Mucosa of stomach (tissue), 1 donor: ENCODE data around the gene TMEM170A.
"Not testable (repeated sequence)": the region's sequence is repeated elsewhere in the genome, so short reads cannot be mapped to it uniquely, and the experiment has no call there.

Experiments
- H3K27me3 ChIP-seq: one replicate; pipeline ENCODE4 v1.7.0; 2013; ENCODE audit warnings: mild to moderate bottlenecking, low read length; ENCODE audit not compliant: control insufficient read depth, insufficient read depth
- H3K36me3 ChIP-seq: one replicate; pipeline ENCODE4 v1.7.0; 2013; ENCODE audit warnings: low read length; ENCODE audit not compliant: control insufficient read depth, insufficient read depth
- H3K4me1 ChIP-seq: one replicate; pipeline ENCODE4 v1.7.0; 2013; ENCODE audit warnings: mild to moderate bottlenecking, low read length; ENCODE audit not compliant: control insufficient read depth, insufficient read depth
- H3K4me3 ChIP-seq: one replicate; pipeline ENCODE4 v1.7.0; 2013; ENCODE audit warnings: low read length
- H3K9ac ChIP-seq: one replicate; pipeline ENCODE4 v1.7.0; 2013; ENCODE audit warnings: mild to moderate bottlenecking, low read length, moderate library complexity
- H3K9me3 ChIP-seq: one replicate; pipeline ENCODE4 v1.7.0; 2013; ENCODE audit warnings: mild to moderate bottlenecking, low read length, moderate library complexity; ENCODE audit not compliant: control insufficient read depth
- donor health status: Pancreatic carcinoma.

The TMEM170A gene, protein sequence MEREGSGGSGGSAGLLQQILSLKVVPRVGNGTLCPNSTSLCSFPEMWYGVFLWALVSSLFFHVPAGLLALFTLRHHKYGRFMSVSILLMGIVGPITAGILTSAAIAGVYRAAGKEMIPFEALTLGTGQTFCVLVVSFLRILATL

DNA sequence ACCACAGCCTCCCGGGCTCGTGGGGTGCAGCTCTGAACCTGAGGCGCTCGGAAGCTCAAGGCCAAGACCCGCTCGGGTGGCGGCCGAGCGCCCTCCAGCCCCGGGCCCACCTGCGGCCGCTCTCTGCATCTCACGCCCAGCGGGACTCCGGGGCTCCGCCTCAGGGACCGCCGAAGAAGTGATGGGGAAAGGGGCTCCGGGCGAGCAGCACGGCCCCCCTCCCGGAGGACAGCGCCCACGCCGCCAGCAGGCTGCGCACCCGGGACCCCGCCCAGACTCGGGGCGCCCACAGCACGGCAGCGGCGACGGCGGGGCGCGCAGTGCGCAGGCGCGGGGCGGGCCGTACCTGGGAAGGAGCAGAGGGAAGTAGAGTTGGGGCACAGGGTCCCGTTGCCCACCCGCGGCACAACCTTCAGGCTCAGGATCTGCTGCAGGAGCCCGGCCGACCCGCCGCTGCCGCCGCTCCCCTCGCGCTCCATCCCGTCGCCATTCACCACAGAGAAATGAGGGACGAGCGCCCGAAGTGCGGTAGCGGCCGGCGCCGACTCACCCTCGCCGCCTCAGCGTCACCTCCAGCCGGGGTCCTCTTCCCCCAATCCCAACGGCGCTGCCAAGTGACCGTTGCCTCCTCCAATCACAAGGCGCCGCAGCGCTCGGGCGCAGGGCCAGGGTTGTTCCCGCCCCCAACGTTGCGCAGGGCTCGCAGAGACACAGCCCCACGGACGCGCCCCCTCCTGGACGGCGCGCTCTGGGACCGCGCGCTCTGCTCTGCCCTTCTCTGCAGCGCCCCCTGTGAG, at the start of gene TMEM170A:
Gene TMEM170A (minus strand): TSS at position 568 of the 797 bp plus-strand sequence. CDS start 89 bp downstream, at position 479.
- no peaks in the 10 kb centered on the region for H3K36me3 ChIP-seq
- H3K4me1 ChIP-seq: peaks cover 3% of the 10 kb centered on the region
- no peaks in the 10 kb centered on the region for H3K27me3 ChIP-seq
- H3K4me3 ChIP-seq: peak within 1 kb of the TSS; percentile 74
- peak within 1 kb of the TSS; percentile 83 for H3K9ac ChIP-seq
- no peaks in the 10 kb centered on the region for H3K9me3 ChIP-seq

DNA sequence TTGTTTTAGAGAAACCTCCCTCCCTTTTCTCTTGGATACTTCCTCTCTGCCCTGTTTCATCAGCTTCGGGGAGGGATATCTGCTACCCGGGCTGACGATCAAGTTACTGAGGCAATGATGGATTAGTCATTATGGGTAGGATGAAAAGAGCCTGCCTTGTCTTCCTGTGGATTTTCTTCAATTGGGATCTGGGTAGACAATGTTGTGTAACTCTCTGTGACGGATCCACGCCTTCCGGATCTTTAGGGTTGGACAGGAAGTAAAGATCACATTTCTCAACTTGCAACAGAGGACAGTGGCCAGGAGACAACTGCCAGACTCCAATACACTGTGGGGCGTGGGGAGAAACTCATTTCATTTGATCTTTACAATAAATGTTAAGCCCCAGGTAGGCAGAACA, 42.1 kb upstream of the TMEM170A start:
- no peaks in the 10 kb centered on the region for H3K36me3 ChIP-seq
- H3K4me1 ChIP-seq: peaks cover 6% of the 10 kb centered on the region
- H3K4me3 ChIP-seq: no peak overlapping the region
- H3K9ac ChIP-seq: no peak overlapping the region
- no peaks in the 10 kb centered on the region for H3K27me3 ChIP-seq
- no peaks in the 10 kb centered on the region for H3K9me3 ChIP-seq

DNA sequence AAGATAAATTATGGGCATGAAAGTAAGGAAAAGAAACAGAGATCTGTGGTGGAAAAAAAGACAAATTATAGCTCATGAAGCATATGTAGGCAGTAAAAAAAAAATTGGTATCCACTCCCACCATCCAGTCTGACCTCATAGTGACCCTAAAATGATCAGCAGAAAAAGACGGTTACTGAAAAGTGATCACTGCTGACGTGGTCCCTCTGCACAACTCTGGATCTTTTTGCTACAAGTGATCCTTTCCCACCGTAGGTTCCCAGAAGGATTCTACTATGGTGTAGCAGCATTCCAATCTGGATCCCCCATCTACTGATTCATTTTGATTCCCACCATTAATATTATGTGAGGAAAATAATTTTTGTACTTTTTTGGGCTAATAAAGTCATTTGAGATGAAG, 41.6 kb upstream of the TMEM170A start:
- no peaks in the 10 kb centered on the region for H3K36me3 ChIP-seq
- H3K9me3 ChIP-seq: no peaks in the 10 kb centered on the region
- no peaks in the 10 kb centered on the region for H3K27me3 ChIP-seq
- H3K4me3 ChIP-seq: no peak overlapping the region
- H3K9ac ChIP-seq: no peak overlapping the region
- peaks cover 6% of the 10 kb centered on the region for H3K4me1 ChIP-seq

DNA sequence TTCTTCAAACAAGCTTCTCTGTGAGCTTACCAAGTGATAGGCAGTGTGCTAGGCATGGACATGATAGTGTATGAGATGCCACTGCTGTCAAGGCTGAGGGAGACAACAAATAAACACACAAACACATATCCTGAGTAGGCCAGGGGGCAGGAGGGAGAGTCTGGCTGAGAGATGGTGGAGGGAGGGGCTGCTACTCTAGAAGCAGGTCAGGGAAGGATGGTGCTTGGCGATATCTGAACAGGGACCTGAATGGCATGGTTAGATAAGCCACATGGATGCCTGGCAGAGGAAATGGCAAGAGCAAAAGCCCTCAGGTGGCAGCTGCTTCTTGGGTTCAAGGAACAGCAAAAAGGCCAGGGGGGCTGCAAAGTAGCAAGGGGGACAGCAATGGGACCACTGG, 39.3 kb upstream of the TMEM170A start:
- Histone ChIP-seq H3K27me3 (no peaks in the 10 kb centered on the region), H3K36me3 (no peaks in the 10 kb centered on the region), H3K4me3 (no peak overlapping the region), H3K9me3 (no peaks in the 10 kb centered on the region), H3K9ac (no peak overlapping the region), H3K4me1 (no peaks in the 10 kb centered on the region)

DNA sequence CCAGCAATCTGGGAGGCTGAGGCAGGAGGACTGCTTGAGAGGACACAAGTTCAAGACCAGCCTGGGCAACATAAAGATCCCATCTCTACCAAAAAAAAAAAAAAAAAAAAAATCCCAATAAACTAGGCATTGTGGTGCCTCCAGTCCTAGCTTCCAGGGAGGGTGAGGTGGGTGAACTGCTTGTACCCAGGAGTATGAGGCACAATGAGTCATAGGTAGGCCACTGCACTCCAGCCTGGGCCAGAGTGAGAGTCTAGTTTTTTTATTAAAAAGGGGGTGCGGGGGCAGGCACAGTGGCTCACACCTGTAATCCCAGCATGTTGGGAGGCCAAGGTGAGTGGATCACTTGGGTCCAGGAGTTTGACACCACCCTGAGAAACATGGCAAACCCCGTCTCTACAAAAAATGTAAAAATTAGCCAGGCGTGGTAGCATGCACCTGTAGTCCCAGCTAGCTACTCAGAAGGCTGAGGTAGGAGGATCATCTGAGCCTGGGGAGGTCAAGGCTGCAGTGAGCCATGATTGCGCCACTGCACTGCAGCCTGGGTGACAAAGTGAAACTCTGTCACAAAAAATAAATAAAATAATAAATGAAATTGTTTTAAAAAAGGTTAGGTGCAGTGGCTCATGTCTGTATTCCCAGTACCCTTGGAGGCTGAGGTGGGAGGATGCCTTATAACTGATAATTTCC, 38.6 kb upstream of the TMEM170A start:
- no peaks in the 10 kb centered on the region for H3K4me1 ChIP-seq
- no peaks in the 10 kb centered on the region for H3K36me3 ChIP-seq
- no peak overlapping the region for H3K4me3 ChIP-seq
- no peaks in the 10 kb centered on the region for H3K9me3 ChIP-seq
- no peaks in the 10 kb centered on the region for H3K27me3 ChIP-seq
- no peak overlapping the region for H3K9ac ChIP-seq

DNA sequence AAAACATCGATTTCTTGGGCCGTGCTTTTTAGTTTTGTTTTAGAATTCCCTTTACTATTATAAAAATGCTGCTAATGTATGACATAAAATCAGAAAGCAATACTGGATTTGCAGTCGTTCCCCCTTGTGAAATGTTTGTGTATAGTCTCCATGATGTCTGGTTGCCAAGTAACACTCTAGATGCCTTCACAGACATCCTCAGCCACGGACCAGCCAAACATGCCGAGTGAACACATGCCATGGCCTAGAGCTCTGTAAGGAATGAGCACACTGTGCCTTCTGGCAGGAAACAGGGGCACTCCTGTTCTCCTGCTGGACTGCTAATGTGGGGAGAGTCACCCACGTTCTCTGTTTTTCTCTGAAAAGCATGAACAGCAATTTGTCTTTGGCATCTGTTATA, 37.3 kb upstream of the TMEM170A start:
- H3K9ac ChIP-seq, H3K4me1 ChIP-seq, H3K4me3 ChIP-seq, H3K9me3 ChIP-seq, H3K36me3 ChIP-seq, H3K27me3 ChIP-seq: not testable (repeated sequence)

DNA sequence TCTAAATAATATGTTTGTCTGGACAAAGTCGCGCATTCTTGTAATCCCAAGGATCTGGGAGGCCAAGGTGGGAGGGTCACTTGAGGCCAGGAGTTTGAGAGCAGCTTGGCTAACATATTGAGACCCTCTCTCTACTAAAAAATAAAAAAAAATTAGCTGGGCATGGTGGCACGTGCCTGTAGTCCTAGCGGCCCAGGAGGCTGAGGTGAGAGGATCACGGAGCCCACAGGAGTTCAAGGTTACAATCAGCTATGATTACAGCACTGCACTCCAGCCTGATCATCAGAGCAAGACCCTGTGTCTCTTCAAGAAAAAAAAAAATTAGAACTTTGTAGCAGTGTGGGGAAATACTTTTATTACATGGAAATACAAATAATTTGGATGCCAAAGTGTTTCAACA, 36.9 kb upstream of the TMEM170A start:
- no peak overlapping the region for H3K4me3 ChIP-seq
- H3K9me3 ChIP-seq: no peaks in the 10 kb centered on the region
- H3K4me1 ChIP-seq: no peaks in the 10 kb centered on the region
- H3K27me3 ChIP-seq: no peaks in the 10 kb centered on the region
- H3K9ac ChIP-seq: no peak overlapping the region
- H3K36me3 ChIP-seq: no peaks in the 10 kb centered on the region

DNA sequence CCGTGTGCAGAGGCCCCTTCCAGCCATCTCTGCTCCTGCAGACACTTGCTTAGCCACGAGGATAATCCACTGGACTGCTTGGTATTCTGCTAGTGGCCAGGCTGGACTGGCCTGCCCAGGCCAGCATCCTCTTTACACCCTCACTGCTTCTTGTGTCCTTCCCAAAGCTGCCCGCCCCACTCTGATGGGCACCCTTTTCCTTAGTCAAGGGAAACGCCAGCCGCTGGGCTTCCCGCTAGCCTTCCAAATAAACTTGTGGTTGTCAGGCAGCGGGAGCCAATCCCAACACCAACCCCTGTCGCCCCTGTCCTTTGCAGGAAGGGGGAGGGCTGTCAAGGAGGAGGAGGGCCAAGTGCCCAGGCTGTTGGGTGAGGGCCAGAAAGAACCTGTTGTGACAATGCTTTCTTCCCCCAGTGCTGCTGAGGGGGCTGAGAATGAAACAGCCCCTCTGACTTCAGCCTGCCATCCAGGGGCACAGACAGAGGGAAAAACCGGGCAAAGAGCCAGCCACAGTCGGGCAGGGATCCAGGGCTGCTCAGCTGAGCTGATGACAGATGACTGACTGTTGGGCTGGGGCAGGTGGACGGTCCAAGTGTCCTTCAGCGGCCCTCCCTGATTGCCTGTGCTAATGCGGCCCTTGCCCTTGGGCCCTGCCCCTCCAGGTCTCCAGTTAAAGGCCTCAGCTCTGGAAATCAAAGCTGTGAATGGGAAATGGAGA, 34.3 kb upstream of the TMEM170A start:
- Histone ChIP-seq H3K27me3 (peaks cover 20% of the 10 kb centered on the region), H3K4me1 (peaks cover 10% of the 10 kb centered on the region)
- H3K9me3 ChIP-seq, H3K9ac ChIP-seq, H3K36me3 ChIP-seq, H3K4me3 ChIP-seq: not testable (repeated sequence)

DNA sequence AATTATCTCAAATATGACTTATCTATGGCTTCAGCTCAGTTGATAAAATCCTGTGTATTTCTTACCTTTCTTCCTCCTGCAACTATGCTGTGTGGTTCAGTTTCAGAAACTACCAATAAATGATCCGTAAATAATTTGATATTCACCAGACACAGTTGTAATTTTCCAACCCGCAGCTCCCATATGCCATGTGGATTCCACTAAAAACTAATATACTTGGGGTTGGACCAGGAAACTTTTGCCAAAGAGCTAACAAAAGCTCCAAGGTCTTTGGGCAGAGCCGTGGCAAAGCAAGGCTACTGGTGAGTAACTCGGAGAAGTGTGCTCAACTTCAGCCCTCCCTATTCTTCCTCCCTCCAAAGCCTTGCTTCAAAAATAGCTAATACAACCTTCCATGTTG, 33.1 kb upstream of the TMEM170A start:
- H3K9ac ChIP-seq: no peak overlapping the region
- peaks cover 23% of the 10 kb centered on the region for H3K27me3 ChIP-seq
- H3K9me3 ChIP-seq: no peaks in the 10 kb centered on the region
- H3K36me3 ChIP-seq: no peaks in the 10 kb centered on the region
- no peak overlapping the region for H3K4me3 ChIP-seq
- peaks cover 10% of the 10 kb centered on the region for H3K4me1 ChIP-seq

DNA sequence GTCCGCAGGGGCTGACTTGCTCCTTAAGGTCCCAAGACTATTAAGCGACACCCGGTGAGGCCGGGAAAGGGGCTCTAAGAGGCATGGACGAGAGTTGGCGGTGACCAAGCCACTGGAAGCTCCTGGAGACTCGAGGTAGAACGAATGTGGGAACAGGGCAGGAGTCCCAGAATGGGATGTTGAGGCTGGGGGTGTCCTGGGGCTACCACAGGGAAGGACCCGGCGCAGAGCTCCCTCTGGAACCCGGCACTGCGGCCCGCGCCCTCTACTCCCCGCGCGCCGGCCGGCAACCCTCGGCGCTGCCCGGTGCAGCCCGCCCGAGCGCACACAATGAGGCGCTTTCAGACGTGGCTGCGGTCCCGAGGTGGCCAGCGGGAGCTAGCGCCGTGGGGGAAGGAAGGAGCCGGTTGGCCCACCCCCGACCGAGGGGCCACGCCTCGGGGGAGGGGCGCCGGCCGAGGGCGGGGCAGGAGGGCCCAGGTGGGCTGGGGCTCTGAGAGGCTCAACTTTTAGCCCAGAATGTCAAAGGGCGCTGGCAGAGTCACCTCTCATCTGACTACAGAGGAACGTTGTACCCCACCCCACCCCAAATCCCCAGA, 30.7 kb upstream of the TMEM170A start, which contains the start of gene CHST6:
Gene CHST6 (minus strand): TSS at position 366 of the 599 bp plus-strand sequence. CDS start 15,613 bp downstream, outside the sequence.
- peaks cover 10% of the 10 kb centered on the region for H3K4me1 ChIP-seq
- no peak within 1 kb of the TSS for H3K9ac ChIP-seq
- H3K9me3 ChIP-seq: no peaks in the 10 kb centered on the region
- H3K36me3 ChIP-seq: no peaks in the 10 kb centered on the region
- H3K27me3 ChIP-seq: peaks cover 23% of the 10 kb centered on the region
- no peak within 1 kb of the TSS for H3K4me3 ChIP-seq

DNA sequence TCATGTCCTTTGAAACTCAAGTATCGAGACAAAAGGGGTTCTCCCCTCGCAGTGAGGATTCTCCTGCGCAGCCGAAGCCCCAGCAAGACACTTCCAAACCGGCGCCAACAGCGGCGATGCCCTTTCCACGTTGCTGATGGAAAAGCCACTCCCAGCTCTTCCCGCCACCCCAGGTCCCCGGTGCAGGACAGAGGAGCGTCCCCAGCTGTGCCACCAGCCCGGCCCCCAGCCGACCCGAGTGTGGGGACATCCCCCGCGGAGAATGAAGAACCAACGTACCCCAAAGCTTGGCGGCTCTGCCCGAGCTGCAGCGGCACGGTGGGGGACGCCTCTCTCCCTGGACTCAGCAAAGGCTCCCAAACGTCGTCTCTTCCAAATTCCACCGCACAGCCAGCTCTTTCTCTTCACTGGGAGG, 30.2 kb upstream of the TMEM170A start:
- peaks cover 23% of the 10 kb centered on the region for H3K27me3 ChIP-seq
- H3K9me3 ChIP-seq: no peaks in the 10 kb centered on the region
- H3K36me3 ChIP-seq: no peaks in the 10 kb centered on the region
- H3K4me3 ChIP-seq: no peak overlapping the region
- H3K4me1 ChIP-seq: peaks cover 10% of the 10 kb centered on the region
- H3K9ac ChIP-seq: no peak overlapping the region
